ENCODE results near the gene LMF2. TPM values are rescaled to one million over a fixed set of nuclear protein-coding genes. Genes with fewer than 3 reads are reported as not detected.
"Not testable (repeated sequence)": the region's sequence is repeated elsewhere in the genome, so short reads cannot be mapped to it uniquely, and the experiment has no call there.

LMF2 gene, protein sequence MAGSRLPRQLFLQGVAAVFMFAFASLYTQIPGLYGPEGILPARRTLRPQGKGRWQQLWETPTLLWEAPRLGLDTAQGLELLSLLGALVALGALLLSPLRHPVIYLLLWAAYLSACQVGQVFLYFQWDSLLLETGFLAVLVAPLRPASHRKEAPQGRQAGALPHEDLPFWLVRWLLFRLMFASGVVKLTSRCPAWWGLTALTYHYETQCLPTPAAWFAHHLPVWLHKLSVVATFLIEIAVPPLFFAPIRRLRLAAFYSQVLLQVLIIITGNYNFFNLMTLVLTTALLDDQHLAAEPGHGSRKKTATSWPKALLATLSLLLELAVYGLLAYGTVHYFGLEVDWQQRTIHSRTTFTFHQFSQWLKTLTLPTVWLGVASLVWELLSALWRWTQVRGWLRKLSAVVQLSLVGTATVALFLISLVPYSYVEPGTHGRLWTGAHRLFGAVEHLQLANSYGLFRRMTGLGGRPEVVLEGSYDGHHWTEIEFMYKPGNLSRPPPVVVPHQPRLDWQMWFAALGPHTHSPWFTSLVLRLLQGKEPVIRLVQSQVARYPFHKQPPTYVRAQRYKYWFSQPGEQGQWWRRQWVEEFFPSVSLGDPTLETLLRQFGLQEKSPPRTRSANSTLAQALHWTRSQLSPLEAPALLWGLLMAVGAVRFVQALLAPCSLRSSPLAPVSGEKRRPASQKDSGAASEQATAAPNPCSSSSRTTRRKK
- 10 to 100 TPM; 28.1 to 35.2 (median 32.0) TPM for polyA plus RNA-seq (ENCODE audit: insufficient read length in 3 of 3)

DNA sequence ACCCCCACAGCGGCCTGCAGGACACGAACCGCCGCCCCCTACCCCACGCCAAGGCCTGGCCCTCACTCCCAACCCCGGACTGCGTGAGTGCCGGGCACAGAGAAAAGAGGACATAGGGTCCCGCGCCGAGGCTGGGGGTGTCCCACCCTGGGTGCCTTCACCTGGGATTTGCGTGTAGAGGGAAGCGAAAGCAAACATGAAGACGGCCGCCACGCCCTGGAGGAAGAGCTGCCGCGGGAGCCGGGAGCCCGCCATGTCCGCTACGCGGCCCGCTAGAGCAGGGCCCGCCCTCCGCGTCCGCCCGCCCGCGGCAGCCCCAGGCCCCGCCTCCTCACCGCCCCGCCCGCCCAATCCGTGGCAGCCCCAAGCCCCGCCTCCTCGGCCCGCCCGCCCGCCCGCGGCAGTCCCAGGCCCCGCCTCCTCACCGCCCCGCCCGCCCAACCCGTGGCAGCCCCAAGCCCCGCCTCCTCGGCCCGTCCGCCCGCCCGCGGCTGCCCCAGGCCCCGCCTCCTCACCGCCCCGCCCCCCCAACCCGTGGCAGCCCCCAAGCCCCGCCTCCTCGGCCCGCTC, at the start of gene LMF2:
Gene LMF2, minus strand, starts transcription at position 282 of the 570 bp plus-strand sequence. Its CDS starts 27 bp downstream, at position 255.
- no peak for DNase-seq (ENCODE audit: low read depth in 3 of 3, low spot score in 2 of 3)

DNA sequence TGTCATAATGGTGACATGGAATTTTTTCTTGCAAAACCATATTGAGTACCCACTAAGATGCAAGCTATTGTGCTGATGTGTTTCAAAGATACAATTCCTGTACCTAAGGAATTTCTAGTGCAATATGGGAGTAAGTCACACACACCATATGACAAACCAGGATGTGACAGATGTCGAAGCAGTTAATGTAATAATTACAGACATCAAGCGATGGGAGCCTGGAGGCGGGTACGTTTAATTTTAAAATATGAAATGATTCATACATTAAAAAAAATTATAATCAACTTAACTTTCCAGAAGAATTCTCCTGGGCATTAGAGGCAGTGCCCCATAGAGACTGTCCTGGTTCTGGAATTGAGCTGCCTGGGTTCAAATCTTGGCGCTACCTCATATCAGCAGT, 49.2 kb upstream of the LMF2 start:
- no peak for DNase-seq (ENCODE audit: low read depth in 3 of 3, low spot score in 2 of 3)

DNA sequence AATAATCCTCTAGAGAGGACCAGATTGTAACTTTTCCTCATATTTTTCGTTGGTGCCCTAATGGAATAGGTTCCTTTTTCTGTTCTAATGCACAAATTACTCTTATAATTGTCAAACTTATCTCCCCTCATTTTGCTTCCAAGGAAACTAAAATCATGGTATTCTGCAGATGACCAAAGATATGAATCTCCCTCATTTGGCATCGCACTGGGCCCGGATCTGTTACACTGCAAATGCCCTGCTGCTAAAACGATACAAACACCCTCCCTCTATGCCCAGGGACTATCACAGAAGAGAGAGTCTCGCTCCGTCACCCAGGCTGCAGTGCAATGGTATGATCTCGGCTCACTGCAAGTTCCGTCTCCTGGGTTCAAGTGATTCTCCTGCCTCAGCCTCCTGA, 45.8 kb upstream of the LMF2 start:
- DNase-seq (ENCODE audit: low read depth in 3 of 3, low spot score in 2 of 3): no peak

DNA sequence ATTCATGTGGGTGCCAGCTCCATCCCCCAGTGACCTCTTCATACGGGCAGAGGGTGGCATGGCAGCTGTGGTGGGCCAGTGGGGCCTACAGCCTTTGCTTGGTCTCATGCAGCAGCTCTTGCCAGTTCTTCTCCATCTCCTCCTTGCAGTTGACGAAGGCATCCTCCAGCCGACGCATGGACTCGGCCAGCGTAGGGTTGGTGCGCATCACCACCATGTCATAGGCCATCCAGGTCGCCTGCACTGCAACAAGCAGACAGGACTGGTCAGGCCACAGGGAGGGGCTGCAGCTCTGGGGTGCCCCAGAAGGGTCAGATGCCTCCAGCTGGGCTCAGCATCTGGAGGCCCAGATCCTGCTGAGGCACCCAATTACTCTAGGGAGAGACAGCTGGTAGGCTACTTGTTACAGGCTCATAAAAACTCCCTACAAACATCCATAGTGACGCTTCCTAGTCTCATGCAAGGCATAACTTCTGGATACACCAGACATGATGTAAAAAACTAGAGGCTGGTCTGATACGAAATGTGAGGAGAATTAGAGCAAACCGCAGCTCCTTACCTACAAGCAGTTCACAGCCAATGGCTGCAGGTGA, 43.8 kb upstream of the LMF2 start:
- DNase-seq (ENCODE audit: low read depth in 3 of 3, low spot score in 2 of 3): no peak

DNA sequence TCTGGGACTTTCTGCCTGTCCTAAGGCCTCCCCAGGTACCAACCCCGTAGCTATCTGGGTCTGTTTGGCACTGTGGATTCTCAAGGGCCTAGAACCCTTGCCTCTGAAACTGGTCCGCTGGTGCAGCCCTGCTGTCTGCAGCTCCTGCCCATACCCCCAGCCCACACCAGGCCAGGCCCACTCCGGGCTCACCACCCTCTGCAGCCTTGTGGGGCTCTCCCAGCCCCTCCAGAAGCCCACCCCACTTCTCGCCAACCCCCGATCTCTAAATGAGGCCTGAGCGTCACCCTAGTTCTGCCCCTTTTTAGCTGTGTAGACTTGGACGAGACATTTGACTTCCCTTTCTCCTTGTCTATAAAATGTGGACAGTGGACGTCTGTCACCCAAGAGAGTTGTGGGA, 42.9 kb upstream of the LMF2 start:
- no peak for DNase-seq (ENCODE audit: low read depth in 3 of 3, low spot score in 2 of 3)

DNA sequence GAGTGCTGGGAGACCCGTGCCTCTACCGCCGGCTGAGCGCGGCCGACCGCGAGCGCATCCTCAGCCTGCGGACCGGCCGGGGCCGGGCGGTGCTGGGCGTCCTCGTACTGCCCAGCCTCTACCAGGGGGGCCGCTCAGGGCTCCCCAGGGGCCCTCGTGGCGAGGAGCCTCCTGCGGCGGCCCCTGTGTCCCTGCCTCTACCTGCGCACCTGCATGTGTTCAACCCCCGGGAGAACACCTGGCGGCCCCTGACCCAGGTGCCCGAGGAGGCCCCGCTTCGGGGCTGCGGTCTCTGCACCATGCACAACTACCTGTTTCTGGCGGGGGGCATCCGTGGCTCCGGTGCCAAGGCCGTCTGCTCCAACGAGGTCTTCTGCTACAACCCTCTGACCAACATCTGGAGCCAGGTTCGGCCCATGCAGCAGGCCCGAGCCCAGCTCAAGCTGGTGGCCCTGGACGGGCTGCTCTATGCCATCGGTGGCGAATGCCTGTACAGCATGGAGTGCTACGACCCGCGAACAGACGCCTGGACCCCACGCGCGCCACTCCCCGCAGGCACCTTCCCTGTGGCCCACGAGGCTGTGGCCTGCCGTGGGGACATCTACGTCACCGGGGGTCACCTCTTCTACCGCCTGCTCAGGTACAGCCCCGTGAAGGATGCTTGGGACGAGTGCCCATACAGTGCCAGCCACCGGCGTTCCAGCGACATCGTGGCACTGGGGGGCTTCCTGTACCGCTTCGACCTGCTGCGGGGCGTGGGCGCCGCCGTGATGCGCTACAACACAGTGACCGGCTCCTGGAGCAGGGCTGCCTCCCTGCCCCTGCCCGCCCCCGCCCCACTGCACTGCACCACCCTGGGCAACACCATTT, 41.7 kb upstream of the LMF2 start:
- no peak for DNase-seq (ENCODE audit: low read depth in 3 of 3, low spot score in 2 of 3)

DNA sequence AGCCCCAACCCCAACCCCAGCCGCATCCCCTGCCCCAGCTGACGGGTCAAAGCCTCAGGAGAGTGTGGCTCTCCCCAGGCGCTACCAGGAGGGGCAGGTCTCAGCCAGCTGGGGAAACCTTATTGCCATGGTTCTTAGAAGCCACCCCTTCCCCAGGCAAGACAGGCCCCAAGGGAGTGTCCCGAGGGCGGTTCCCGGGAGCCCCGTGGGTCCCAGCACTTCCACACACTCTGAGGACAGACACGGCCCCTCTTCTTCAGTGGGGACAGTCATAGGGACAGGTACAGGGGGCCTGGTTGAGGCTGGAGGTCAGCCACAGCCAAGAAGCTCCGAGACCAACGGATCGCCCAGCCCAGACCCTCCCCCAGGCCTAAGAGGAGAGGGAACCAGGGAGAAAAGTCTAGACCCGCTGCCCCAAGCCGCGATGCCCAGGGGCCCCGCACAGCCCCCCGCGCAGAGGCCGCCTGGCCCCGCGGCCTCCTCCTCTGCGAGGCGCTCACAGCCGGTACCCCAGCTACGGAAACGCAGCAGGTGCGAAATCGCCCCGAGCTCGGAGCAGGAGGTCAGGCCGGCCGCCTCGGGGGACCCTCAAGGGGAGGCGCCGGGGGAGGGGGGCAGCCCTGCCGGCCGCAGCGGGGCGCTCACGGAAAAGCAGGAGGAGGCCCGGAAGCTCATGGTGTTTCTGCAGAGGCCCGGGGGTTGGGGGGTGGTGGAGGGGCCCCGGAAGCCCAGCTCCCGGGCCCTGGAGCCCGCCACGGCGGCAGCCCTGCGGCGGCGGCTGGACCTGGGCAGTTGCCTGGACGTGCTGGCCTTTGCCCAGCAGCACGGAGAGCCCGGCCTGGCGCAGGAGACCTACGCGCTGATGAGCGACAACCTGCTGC, 40.8 kb upstream of the LMF2 start:
- DNase-seq (ENCODE audit: low read depth in 3 of 3, low spot score in 2 of 3): no peak

DNA sequence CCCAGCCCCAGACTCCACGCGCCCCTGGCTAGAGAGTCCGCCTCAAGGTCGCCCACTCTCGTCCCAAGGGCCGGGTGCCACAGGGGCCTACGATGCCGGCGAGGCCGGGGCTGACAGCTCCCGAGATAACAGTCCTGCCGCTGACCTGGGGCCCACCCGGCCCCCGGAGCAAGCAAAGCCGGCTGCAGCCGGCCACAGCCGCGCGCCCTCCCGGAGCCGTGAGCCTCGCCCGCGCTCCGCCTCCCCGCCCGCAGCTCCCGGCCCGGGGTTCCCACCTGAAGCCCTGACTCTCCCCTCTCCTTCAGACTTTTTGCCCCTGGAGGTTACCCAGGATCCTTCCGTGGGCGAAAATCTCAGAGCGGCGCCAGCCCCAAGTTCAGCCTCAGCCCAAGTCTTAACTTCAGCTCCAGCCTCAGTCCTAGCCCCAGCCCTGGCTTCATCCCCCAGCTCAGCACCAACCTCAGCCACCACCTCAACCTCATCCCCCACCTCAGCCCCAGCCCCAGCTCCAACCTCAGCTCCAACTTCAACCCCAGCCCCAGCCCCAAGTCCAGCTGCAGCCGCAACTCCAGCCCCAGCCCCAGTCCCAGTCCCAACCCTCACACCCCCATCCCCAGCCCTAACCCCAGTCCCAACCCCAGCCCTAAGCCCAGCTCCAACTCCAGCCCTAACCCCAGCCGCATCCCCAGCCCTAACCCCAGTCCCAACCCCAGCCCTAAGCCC, 39.9 kb upstream of the LMF2 start:
- DNase-seq (ENCODE audit: low read depth in 3 of 3, low spot score in 2 of 3): no peak

DNA sequence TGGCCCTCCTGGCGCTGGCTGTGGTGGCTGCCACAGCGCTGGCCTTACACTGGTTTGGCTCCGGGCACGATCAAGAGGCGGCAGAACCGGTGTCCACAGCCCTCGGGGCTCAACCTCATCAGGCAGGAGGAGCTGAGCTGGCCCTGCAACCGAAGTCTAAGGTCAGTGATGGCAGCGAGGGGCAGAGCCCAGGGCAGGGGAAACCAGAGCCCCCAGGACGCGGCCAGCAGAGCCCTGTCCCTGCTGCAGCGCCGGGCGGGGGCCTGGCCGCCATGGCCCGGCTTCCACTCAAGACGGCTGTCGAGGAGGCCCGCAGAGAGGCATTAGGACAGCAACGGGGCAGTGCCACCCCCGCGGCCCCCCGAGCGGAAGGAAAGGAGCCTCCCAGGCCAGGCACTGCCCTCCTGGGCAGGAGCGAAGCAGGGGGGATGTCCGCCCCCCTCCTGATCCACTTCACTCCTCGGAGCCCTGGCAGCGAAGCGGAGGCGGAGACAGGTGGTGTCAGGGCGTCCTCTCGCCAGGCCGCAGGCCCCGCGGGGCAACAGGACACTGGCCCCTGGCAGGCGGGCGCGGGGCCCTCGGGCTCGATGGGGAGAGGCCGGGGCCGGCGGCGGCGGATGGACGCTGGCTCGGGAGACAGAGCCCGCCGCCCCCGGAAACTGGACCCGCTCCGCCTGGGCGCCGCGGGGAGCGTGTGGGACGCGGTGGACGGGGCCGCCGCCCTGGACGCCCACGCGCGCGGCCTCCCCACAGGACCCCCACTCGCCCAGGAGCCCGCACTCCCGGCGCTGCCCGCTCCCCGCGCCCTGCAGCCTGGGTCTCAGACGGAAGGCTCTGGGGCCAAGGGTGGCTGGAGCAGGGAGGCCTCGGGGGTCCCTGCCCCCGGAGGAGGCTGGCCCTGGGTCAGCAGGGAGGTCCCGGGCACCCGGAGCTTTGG, 39.1 kb upstream of the LMF2 start:
- no peak for DNase-seq (ENCODE audit: low read depth in 3 of 3, low spot score in 2 of 3)

DNA sequence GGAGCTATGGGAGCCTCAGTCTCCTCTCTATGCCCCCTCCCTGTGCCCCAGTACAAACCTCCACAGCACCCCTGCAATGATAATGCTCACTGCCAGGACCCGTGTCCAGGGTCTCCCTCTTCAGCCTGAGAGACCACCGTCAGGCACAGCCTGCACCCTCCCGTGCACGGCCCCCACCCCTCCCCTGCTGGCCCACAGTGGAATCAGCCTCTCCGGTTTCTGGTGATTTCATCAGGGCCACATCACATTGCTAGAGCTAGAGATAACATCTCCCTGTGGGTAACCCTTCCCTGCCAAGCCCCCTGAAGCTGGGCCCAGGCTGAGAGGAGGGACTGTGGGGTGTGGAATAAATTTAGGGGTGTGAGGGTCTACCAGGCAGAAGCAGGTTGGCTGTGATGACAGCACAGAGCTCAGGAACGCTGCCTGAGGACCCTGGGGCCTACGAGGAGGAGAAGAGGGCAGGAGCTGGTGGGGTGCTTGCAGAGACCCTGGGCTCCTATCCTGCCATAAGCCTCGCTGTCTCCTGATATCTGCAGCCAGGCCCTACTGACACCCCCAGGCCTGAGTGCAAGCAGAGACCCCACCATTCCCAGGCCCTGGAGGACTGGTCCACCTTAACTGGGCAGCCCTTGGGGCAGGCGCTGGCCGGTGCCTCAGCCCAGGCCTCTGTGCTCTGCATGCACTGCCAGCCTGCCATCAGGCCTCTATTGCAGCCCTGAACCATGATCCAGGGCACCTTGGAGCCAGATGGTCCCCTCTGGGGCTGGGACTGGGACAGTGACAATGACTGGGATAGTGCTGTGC, 38.2 kb upstream of the LMF2 start, which contains the start of gene KLHDC7B:
Gene KLHDC7B, plus strand, starts transcription at position 378 of the 804 bp plus-strand sequence. Its CDS starts 345 bp downstream, at position 723.
- DNase-seq (ENCODE audit: low read depth in 3 of 3, low spot score in 2 of 3): no peak

DNA sequence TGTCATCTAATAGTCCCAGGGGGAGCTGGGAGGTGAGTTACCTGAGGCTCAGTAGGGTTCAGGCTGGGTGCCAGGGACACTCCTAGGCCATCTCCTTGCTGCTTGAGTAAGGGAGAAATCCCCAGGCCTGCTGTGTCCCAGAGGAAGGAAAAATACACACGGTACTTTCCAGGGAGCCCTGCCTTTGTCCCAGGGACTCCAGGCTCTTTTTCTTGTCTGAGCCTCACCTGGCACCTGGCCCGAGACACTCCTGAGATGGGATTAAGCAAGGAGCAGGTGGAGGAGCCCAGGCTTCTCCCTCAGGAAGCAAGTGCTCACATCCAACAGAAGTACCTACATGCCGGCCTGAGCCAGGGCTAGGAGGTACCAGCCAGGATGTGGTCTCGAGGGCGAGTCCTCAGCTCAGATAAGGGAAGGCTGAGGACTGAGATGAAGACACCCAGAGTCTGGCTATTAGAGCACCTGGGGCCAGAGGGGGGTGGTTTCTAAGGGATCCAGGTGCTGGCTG, 37.3 kb upstream of the LMF2 start:
- no peak for DNase-seq (ENCODE audit: low read depth in 3 of 3, low spot score in 2 of 3)

DNA sequence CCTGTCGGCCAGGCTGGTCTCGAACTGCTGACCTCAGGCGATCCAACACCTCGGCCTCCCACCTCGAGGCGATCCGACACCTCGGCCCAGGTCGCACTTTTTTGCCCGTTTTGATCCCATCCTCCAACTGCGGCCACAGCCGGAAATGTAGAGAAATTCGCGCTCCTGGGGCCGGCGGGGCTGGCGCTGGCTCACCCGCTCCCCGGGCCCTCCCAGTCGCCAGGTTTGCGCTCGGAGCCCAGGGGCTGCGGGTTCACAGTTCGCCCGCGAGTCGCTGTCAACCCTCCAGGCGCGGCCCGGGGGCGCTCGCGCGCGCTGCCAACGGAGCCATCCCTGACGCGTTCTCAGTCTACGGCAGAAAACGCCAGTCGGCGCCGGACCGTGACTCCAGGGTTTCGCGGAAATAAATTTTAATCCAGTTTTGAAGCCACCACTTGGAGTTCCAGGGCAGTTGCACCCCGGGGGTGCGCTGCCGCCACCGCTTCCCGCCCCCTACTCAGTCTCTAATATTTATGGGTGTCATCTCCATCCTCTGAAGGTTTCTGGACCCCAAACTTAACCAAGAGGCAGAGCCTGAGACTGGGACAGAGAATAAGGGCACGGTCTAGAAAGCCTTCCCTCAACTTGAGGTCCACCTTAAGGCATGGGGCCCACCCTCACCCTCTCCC, 36.7 kb upstream of the LMF2 start:
- DNase-seq (ENCODE audit: low read depth in 3 of 3, low spot score in 2 of 3): no peak

DNA sequence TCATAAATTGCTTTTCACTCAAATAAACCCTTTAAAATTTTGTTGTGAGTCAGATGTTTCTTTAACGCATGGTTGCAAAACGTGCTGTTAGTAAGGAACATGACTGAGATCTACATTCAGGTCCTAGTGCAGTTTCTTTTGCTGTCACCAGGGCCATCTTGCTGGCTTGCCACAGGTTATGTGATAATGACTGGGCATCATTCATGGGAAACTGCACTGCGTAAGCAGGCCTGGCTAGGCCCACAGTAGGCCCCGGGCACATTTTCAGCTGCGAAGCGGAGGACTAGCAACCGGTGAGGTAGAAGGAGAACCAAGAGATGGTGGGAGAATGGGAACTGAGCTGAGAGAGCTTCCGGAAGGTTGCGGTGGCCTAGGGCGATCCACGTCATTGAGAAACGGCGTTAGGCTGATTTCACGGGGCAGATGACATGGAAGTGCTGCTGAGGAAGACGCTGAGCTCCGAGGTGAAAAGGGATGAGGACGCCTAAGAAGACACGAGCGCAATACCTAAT, 35.0 kb upstream of the LMF2 start:
- DNase-seq (ENCODE audit: low read depth in 3 of 3, low spot score in 2 of 3): no peak

DNA sequence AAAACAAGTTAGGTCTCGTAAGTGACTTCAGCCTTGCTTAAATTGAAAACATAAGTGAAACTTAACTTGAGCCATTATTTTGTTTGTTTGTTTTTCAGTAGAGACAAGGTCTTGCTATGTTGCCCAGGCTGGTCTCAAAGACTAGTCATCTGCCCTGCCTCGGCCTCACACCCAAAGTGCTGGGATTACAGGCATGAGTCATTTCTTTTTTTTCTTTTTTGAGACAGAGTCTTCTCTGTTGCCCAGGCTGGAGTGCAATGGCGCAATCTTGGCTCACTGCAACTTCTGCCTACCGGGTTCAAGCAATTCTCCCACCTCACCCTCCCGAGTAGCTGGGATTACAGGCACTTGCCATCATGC, 34.1 kb upstream of the LMF2 start:
- not testable (repeated sequence) for DNase-seq (ENCODE audit: low read depth in 3 of 3, low spot score in 2 of 3)

DNA sequence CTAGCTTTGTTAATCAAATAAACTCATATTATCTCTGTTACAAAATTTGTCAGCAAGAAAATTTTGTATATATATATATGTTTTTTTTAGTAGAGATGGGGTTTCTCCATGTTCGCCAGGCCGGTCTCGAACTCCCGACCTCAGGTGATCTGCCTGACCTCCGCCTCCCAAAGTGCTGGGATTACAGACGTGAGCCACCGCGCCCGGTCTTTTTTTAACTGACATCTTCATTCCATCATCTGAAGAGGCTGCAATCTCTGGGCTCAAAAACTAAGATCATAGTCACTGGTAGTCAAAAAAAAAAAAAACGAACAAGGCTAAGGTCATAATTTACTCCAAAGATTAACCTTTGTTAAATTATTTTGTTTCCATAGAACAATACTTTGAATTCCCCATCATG, 32.9 kb upstream of the LMF2 start:
- DNase-seq (ENCODE audit: low read depth in 3 of 3, low spot score in 2 of 3): no peak

DNA sequence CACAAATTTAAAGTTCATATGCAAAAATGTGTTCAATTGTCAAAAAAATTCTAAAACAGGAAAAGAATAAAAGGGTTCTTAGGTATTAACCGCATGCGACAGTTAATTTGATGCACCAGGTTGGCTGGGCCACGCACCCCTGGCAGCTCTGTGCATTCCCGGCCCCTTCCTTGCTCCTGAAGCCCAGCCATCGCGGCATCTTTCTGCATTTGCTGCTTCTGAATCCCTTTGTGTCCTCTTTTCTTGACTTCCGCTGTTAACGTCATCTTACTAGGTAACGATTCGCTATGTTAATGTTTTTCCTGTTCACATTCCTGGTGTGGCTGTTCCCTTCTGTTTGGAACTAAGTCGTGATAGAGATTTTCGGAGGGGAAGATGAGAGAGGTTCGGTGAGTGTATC, 30.3 kb upstream of the LMF2 start:
- DNase-seq (ENCODE audit: low read depth in 3 of 3, low spot score in 2 of 3): no peak
